Stimulated activated memory B cell treated with anti-CD40 and anti-IgM and Interleukin-4, amounts not matched to agents 10 μg/mL and 1 μg/mL and 100 μg/mL, for 72 hours (primary cell): ENCODE results near the gene PGAM2.
A peak's percentile ranks its signal among the peaks of the same experiment; 100 is the strongest.
"Not testable (repeated sequence)": the region's sequence is repeated elsewhere in the genome, so short reads cannot be mapped to it uniquely, and the experiment has no call there.

Source experiments
- ATAC-seq: fragments of 150-1000 bp; cut with Tn5 transposase; 2 replicates; pipeline ENCODE4 v1.10.0; 2021
- H3K27ac Mint-ChIP-seq: one replicate; pipeline ENCODE4 v1.8.0; 2022; ENCODE audit warnings: mild to moderate bottlenecking, mixed read lengths
- H3K27me3 Mint-ChIP-seq: one replicate; pipeline ENCODE4 v1.8.0; 2022; ENCODE audit warnings: mixed read lengths
- H3K36me3 Mint-ChIP-seq: one replicate; pipeline ENCODE4 v1.8.0; 2022; ENCODE audit warnings: mixed read lengths
- H3K4me1 Mint-ChIP-seq: one replicate; pipeline ENCODE4 v1.8.0; 2022; ENCODE audit warnings: mixed read lengths
- H3K4me3 Mint-ChIP-seq: one replicate; pipeline ENCODE4 v1.8.0; 2022; ENCODE audit warnings: mild to moderate bottlenecking, moderate library complexity, mixed read lengths
- H3K9me3 Mint-ChIP-seq: one replicate; pipeline ENCODE4 v1.8.0; 2022; ENCODE audit warnings: mixed read lengths

PGAM2 gene

DNA sequence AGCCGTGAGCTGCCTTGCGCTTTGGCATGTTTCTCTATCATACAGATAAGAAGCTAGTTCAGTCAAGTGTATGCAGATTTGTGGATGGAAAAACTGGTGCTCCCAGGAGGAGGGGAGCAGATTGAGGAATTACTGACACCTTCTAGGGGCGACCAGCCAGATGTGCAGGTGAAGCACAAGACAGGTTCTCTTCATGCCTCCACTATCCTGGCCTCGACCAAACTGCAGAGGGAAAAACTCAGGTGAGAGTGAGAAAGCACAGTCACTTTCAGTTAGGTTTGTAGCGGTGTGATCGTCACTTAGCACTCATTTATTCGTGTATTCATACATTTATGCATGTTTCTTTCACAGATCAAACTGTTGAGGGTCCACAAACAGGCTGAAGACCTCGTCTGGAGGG lies 21.5 kb downstream of the PGAM2 start:
- no peaks in the 10 kb centered on the region for H3K27me3 Mint-ChIP-seq
- peaks cover 30% of the 10 kb centered on the region for H3K36me3 Mint-ChIP-seq
- H3K4me3 Mint-ChIP-seq: peak overlapping the region; percentile 91
- no peak for ATAC-seq
- peaks cover 52% of the 10 kb centered on the region for H3K4me1 Mint-ChIP-seq
- peak overlapping the region; percentile 94 for H3K27ac Mint-ChIP-seq
- no peaks in the 10 kb centered on the region for H3K9me3 Mint-ChIP-seq

- Mint-ChIP-seq H3K9me3 (no peaks in the 10 kb centered on the region), H3K4me3 (no peak overlapping the region)
Measured at GRCh38 chr7:44042221-44042620, 23.1 kb downstream of the PGAM2 start.

DNA sequence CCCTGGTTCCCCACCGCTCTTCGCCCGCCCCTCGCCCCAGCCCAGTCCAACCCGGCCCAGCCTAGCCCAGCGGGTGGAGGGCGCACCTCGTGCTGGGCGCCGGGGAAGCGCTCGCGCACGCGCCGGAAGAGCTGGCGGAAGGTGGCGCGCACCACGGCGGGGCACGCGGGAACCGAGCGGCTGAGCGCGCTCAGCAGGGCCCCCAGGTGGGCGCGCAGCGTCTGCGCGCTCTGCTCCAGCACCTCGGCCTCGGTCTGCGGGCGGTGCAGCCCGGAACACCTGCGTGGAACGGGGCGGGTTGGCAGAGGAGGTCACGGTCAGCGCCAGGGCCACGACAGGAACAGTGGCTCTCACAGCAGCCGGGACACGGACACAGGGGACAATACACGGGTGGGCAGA lies 24.9 kb downstream of the PGAM2 start:
- ATAC-seq: peak; percentile 74
- H3K4me1 Mint-ChIP-seq: peaks cover 19% of the 10 kb centered on the region
- H3K36me3 Mint-ChIP-seq, H3K27me3 Mint-ChIP-seq, H3K9me3 Mint-ChIP-seq: not testable (repeated sequence)
- peak overlapping the region; percentile 85 for H3K4me3 Mint-ChIP-seq
- peak overlapping the region; percentile 90 for H3K27ac Mint-ChIP-seq

More at GRCh38 chr7:44042221-44042620, 23.1 kb downstream of the PGAM2 start:
- H3K27me3 Mint-ChIP-seq: no peaks in the 10 kb centered on the region
- no peak for ATAC-seq
- no peak overlapping the region for H3K27ac Mint-ChIP-seq
- peaks cover 37% of the 10 kb centered on the region for H3K4me1 Mint-ChIP-seq
- peaks cover 18% of the 10 kb centered on the region for H3K36me3 Mint-ChIP-seq

DNA sequence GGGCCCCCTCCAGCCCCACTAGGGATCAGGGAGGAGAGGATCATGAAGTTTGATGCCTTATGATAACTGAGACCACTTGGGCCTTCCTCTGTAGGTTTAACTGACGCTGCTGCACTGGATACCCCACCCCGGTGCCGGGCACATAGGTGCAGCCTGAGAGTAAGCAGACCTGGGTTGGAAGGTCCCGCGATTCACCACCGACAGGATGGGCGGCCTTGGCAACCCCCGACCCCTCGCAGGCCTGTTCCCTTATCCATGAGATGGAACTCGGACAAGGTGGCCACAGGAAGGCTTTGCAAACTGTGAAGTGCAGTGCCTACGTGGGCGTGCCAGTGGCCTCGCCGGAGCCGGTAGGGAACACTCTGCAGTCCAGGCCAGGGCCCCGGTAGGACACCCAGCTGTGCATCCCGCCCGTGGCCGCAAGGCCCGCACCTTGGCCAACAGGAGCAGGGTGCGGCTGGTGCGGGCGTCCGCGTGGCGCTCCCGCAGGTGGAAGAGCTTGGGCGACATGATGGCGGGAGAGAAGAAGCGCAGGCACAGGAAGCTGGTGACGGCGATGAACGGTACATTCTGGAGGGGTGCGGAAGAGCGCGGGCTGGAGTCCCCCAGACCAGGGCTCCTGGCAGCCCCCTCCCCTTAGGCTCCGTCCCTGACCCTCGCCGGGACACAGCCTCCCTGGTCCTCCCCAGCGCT lies 25.4 kb downstream of the PGAM2 start:
- peak overlapping the region; percentile 90 for H3K27ac Mint-ChIP-seq
- peak; percentile 22 for ATAC-seq
- not testable (repeated sequence) for H3K9me3 Mint-ChIP-seq, H3K36me3 Mint-ChIP-seq, H3K27me3 Mint-ChIP-seq
- peak overlapping the region; percentile 85 for H3K4me3 Mint-ChIP-seq
- peaks cover 16% of the 10 kb centered on the region for H3K4me1 Mint-ChIP-seq

DNA sequence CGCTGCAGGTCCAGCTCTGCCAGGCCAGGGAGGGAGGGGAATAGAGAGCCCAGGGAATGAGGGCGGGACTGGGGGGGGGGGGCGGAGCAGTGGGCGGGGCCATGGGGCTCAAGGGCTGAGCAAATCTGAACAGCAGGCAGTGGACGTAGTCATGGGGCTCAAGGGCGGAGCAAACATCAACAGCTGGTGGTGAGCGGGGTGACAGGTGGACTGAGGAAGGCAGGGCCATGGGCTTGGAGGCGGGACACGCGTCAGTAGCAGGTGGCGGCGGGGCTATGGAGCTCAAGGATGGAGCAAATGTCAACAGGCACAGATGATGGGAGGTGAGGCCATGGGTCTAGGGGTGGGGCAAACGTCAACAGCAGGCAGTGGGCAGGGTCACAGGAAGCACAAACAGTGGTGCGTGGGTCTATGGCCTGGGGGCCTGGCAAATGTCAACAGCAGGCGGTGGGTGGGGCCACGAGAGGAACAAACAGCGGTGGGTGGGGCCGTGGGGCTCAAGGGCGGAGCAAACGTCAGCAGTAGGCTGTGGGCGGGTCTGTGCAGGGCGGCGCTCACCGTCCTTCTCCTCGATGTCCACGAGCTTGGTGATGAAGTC lies 26.3 kb downstream of the PGAM2 start:
- ATAC-seq: peak; percentile 89
- not testable (repeated sequence) for H3K27ac Mint-ChIP-seq, H3K9me3 Mint-ChIP-seq, H3K36me3 Mint-ChIP-seq, H3K27me3 Mint-ChIP-seq
- Mint-ChIP-seq H3K4me1 (peaks cover 15% of the 10 kb centered on the region), H3K4me3 (peak overlapping the region; percentile 60)

GRCh38 chr7:44038553-44038952 lies 26.8 kb downstream of the PGAM2 start:
- not testable (repeated sequence) for H3K27ac Mint-ChIP-seq, ATAC-seq

DNA sequence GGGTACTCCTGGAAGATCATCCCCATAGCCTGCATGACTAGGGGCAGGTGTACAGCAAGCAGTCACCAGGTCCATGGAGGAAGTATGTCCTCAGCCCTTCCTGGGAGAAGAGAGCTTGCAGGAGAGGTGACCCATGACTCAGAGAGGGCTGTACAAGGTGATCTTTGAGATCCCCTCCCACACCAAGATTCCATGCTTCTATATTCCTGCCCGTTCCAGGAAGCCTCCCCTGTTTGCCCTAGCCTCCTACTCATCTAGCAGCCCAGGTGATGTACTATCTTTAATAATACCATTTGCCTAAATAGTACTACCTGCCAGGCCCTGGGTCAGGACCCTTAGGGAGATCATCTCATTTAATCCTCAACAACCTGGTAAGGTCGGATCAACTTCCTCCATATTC lies 27.4 kb downstream of the PGAM2 start:
- H3K36me3 Mint-ChIP-seq, H3K27me3 Mint-ChIP-seq, H3K9me3 Mint-ChIP-seq, H3K27ac Mint-ChIP-seq, ATAC-seq, H3K4me3 Mint-ChIP-seq, H3K4me1 Mint-ChIP-seq: not testable (repeated sequence)

More at GRCh38 chr7:44038553-44038952, 26.8 kb downstream of the PGAM2 start:
- H3K4me1 Mint-ChIP-seq, H3K4me3 Mint-ChIP-seq, H3K36me3 Mint-ChIP-seq, H3K9me3 Mint-ChIP-seq, H3K27me3 Mint-ChIP-seq: not testable (repeated sequence)

- H3K9me3 Mint-ChIP-seq, H3K36me3 Mint-ChIP-seq, H3K4me1 Mint-ChIP-seq, H3K27ac Mint-ChIP-seq, H3K27me3 Mint-ChIP-seq, H3K4me3 Mint-ChIP-seq, ATAC-seq: not testable (repeated sequence)
Measured at GRCh38 chr7:44036364-44036763, 29.0 kb downstream of the PGAM2 start.

DNA sequence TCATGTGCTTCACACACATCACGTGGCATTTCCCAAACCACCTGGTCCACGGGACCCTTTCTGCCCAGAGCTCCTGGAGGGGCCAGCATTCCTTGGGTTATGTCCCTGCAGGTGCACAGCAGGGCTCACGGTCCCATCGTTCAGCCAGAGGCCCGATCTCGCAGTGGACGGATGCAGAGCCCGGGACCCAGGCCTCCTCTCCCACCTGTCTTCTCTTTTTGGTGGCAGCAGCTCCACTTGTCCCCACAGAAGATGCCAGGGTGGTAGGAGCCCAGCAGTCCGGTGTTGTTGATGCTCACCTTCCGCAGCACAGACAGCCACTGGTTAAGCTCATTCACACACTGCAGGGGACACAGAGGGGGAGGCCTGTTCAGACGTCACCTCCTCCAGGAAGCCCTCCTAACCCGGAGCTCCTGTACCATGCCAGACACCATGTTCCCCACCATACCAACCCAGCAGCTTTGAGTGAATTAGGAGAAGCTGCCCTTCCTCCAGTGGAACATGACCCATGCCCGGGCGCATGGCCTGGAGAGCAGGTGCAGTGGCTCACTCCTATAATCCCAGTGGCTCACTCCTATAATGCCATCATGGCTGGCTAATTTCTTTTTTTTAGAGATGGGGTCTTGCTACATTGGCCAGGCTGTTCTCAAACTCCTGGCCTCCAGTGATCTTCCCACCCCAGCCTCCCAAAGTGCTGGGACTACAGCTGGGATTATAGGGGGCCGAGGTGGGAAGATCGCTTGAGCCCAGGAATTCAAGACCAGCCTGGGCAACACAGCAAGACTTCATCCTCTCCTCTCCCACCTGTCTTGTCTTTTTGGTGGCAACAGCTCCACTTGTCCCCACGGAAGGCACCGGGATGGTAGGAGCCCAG lies 31.2 kb downstream of the PGAM2 start:
- not testable (repeated sequence) for H3K4me1 Mint-ChIP-seq, H3K36me3 Mint-ChIP-seq, H3K27me3 Mint-ChIP-seq, H3K9me3 Mint-ChIP-seq, H3K27ac Mint-ChIP-seq, ATAC-seq, H3K4me3 Mint-ChIP-seq

- not testable (repeated sequence) for H3K27me3 Mint-ChIP-seq, H3K27ac Mint-ChIP-seq, H3K36me3 Mint-ChIP-seq, ATAC-seq, H3K9me3 Mint-ChIP-seq, H3K4me1 Mint-ChIP-seq, H3K4me3 Mint-ChIP-seq
Measured at GRCh38 chr7:44032031-44032430, 33.3 kb downstream of the PGAM2 start.

DNA sequence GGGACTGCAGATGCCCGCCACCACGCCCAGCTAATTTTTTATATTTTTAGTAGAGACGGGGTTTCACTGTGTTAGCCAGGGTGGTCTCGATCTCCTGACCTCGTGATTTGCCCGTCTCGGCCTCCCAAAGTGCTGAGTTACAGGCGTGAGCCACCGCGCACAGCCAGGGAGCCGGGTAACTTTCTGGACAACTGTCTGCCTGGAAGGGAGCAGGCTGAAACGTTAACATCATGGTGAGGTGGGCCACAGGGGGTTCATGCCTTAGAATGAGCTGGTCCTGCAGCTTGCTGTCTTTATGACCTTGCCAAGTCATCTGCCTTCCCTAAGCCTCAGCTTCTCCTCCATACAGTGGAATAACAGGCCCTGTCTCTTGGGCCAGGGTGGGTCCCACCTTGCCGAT lies 34.0 kb downstream of the PGAM2 start:
- not testable (repeated sequence) for ATAC-seq, H3K27ac Mint-ChIP-seq, H3K4me3 Mint-ChIP-seq, H3K36me3 Mint-ChIP-seq, H3K27me3 Mint-ChIP-seq, H3K4me1 Mint-ChIP-seq, H3K9me3 Mint-ChIP-seq

DNA sequence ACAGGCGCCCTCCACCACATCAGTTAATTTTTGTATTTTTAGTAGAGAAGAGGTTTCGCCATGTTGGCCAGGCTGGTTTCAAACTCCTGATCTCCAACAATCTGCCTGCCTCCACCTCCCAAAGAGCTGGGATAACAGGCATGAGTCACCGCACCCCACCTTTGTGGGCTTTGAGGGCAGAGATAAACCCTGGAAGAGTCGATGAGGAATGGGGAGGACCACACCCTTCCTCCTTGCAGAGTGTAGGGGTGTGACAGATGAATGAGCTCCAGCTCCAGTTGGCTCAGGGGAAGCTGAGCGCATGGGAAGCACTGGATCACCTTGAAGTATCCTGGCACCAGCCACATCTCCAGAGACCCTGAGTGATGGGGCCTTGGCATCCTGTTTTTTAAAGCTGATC lies 35.3 kb downstream of the PGAM2 start:
- not testable (repeated sequence) for H3K36me3 Mint-ChIP-seq, H3K27me3 Mint-ChIP-seq, H3K27ac Mint-ChIP-seq, H3K4me3 Mint-ChIP-seq, ATAC-seq, H3K4me1 Mint-ChIP-seq, H3K9me3 Mint-ChIP-seq

- not testable (repeated sequence) for H3K36me3 Mint-ChIP-seq, H3K27me3 Mint-ChIP-seq, H3K9me3 Mint-ChIP-seq, H3K4me1 Mint-ChIP-seq, H3K4me3 Mint-ChIP-seq, ATAC-seq, H3K27ac Mint-ChIP-seq
Measured at GRCh38 chr7:44029433-44029832, 35.9 kb downstream of the PGAM2 start.

- H3K4me1 Mint-ChIP-seq: peaks cover 16% of the 10 kb centered on the region
- H3K27ac Mint-ChIP-seq, H3K9me3 Mint-ChIP-seq, H3K27me3 Mint-ChIP-seq, H3K36me3 Mint-ChIP-seq, H3K4me3 Mint-ChIP-seq, ATAC-seq: not testable (repeated sequence)
Measured at GRCh38 chr7:44022796-44023467, 42.4 kb downstream of the PGAM2 start.

DNA sequence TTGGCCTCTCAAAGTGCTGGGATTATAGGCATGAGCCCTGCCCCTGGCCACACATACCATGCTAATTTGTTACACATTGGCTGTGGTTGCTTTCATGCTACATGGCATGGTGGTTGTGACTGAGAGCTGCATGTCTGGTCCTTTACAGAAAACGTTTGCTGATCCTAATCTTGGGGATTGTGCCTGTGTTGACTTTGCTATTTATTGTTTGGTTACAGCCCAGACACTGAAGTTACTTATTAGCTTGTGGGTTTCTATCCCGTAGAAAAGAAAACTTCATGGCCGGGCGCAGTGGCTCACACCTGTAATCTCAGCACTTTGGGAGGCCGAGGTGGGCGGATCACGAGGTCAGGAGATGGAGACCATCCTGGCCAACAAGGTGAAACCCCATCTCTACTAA lies 43.3 kb downstream of the PGAM2 start:
- H3K4me3 Mint-ChIP-seq: not testable (repeated sequence)

More for the DNA sequence above, 43.3 kb downstream of the PGAM2 start:
- not testable (repeated sequence) for H3K27me3 Mint-ChIP-seq, ATAC-seq, H3K36me3 Mint-ChIP-seq, H3K27ac Mint-ChIP-seq, H3K9me3 Mint-ChIP-seq
- peaks cover 16% of the 10 kb centered on the region for H3K4me1 Mint-ChIP-seq
